ACC112 (cell line): ENCODE measurements around the gene MCMBP.

ENCODE experiments used
- H2AFZ ChIP-seq: fragments of 200-600 bp; sonication (generic); one replicate; pipeline ENCODE4 v1.6.0; 2017; ENCODE audit warnings: antibody characterized with exemption, low read length; ENCODE audit not compliant: unreplicated experiment
- H3K27ac ChIP-seq: fragments of 200-600 bp; sonication (generic); 2 replicates; pipeline ENCODE4 v1.5.1; 2014; ENCODE audit warnings: low read depth, mild to moderate bottlenecking, antibody characterized with exemption, low read length, moderate library complexity
- H3K27me3 ChIP-seq: fragments of 200-600 bp; sonication (generic); 2 replicates; pipeline ENCODE4 v1.6.1; 2014; ENCODE audit warnings: mild to moderate bottlenecking, antibody characterized with exemption, low read length, moderate library complexity, mixed read lengths; ENCODE audit not compliant: insufficient read depth
- H3K36me3 ChIP-seq: fragments of 200-600 bp; sonication (generic); 2 replicates; pipeline ENCODE4 v1.6.1; 2016; ENCODE audit warnings: mild to moderate bottlenecking, antibody characterized with exemption, low read length, moderate library complexity, mixed read lengths; ENCODE audit not compliant: insufficient read depth
- H3K4me1 ChIP-seq: fragments of 200-600 bp; sonication (generic); one replicate; pipeline ENCODE4 v1.6.1; 2016; ENCODE audit warnings: low read length, mixed read lengths; ENCODE audit not compliant: insufficient read depth, unreplicated experiment, control insufficient read depth
- H3K4me3 ChIP-seq: fragments of 200-600 bp; sonication (generic); 2 replicates; pipeline ENCODE4 v1.5.1; 2014; ENCODE audit warnings: mild to moderate bottlenecking, low read depth, low read length
- H3K79me2 ChIP-seq: fragments of 200-600 bp; sonication (generic); one replicate; pipeline ENCODE4 v1.6.0; 2016; ENCODE audit warnings: low read length; ENCODE audit not compliant: control insufficient read depth, unreplicated experiment, insufficient read depth

MCMBP gene

DNA sequence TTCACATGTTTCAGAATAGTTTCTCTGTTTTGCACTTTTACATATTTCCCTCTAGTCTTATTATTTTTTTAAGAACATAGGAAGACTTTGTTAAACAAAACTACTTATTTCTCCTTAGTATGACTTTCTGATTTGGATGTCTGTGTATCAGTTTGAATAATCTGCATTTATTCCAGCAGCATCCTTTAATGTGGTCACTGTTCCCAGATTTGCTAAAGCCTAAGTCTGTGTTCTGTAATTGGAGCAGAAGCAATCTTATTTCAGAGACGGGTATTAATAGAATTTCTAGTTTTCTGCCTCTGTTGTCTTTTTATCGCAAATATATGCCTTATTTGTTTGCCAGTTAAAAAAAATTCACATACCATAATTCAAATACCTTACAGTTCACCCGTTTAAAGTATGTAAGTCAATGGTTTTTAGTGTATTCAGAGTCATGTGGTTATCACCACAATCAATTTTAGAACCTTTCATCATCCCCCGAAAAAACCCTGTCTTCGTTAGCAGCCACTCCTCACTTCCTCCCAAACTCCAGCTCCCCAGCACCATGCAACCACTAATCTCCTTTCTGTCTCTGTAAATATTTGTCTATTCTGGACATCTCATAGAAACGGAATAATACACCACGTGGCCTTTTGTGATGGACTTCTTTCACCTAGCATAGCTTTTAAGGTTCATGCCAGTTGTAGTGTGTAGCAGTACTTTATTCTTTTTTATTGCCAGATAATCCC, 88.1 kb downstream of the MCMBP start:
- Histone ChIP-seq H3K27me3 (no peaks in the 10 kb centered on the region), H3K27ac (no peak overlapping the region), H2AFZ (no peak overlapping the region), H3K36me3 (no peaks in the 10 kb centered on the region), H3K4me1 (no peaks in the 10 kb centered on the region), H3K4me3 (no peak overlapping the region), H3K79me2 (no peaks in the 10 kb centered on the region)

DNA sequence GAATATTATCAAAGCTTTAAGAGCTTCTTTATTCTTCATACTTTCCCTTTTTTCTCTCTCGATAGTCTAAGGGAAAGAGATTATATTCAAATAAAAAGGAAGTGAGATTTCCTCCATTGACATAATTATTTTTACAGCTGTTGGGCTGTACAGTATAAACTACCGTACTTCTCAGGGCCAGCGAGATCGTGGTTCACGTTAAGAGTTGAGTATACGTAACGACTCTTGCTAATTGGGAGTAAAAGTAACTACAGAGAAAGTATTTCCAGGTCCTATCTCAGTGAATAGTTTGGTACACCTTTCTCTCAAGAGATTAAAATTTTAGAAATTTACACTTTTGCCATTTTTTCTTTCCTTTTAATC, 89.0 kb downstream of the MCMBP start:
- Histone ChIP-seq H3K36me3 (no peaks in the 10 kb centered on the region), H3K27me3 (no peaks in the 10 kb centered on the region), H2AFZ (no peak overlapping the region), H3K4me3 (no peak overlapping the region), H3K79me2 (no peaks in the 10 kb centered on the region), H3K4me1 (peaks cover 4% of the 10 kb centered on the region), H3K27ac (no peak overlapping the region)

DNA sequence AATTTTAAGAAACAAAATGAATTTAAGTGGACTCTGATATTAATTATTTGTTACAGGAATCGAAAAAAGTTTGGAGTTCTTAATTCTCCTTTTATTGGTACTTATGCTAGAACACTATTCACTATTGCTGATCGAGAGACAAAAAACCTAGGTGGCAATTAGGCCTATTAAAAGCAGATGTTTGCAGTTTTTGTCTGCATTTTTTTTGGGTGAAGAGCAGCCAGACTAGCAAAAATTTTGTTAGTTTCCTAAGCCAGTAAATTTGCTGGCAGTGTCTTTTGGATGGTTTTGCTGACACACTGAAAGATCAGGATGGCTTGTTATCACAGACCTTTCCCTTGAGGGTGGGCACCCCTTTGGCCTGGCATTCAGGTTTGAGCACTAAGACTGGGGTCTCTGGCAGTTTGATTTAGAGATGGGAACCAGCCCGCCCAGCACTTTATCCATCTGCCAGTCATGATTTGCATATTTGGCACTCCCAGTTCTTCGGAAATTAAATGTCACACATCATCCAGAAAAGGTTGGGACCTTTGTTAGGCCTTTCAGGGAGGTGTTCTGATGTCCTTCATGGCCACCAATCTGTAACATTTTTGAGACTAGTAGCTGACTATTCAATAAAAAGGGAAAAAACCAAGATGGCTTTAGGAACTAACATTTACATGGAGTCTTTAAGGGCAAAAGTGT, 89.5 kb downstream of the MCMBP start:
- no peaks in the 10 kb centered on the region for H3K79me2 ChIP-seq
- H3K36me3 ChIP-seq: no peaks in the 10 kb centered on the region
- no peak overlapping the region for H3K27ac ChIP-seq
- no peak overlapping the region for H2AFZ ChIP-seq
- H3K4me3 ChIP-seq: no peak overlapping the region
- H3K27me3 ChIP-seq: no peaks in the 10 kb centered on the region
- H3K4me1 ChIP-seq: peaks cover 9% of the 10 kb centered on the region

DNA sequence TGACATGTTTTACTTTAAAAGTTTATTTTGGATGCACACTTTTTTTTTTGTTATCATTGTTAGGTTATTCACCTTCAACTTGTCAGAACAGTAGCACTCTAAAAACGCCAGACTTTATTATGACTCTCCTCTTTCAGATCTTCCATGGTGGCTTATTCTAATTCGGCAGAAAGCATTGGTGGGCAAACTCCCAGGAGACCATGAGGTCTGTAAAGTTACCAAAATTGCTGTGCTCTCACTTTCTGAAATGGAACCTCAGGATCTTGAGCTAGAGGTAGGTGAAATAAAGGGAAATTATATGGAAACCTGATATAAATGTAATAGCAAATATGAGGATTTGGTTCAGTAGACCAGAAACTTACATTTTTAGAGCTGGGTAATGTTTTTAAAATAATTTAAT, 91.1 kb downstream of the MCMBP start:
- Histone ChIP-seq H3K27ac (no peak overlapping the region), H3K4me1 (peaks cover 9% of the 10 kb centered on the region), H3K36me3 (no peaks in the 10 kb centered on the region), H3K79me2 (no peaks in the 10 kb centered on the region), H3K27me3 (no peaks in the 10 kb centered on the region), H2AFZ (no peak overlapping the region), H3K4me3 (no peak overlapping the region)

GRCh38 chr10:119780879-119781480, 91.7 kb downstream of the MCMBP start:
- peaks cover 9% of the 10 kb centered on the region for H3K4me1 ChIP-seq
- H3K79me2 ChIP-seq: no peaks in the 10 kb centered on the region
- H3K27ac ChIP-seq: no peak overlapping the region
- no peaks in the 10 kb centered on the region for H3K27me3 ChIP-seq
- H3K36me3 ChIP-seq: no peaks in the 10 kb centered on the region
- no peak overlapping the region for H2AFZ ChIP-seq
- no peak overlapping the region for H3K4me3 ChIP-seq
